Muscle of leg (tissue), 11 donors: ENCODE measurements around the gene SLC6A11. TPM values are rescaled to one million over a fixed set of nuclear protein-coding genes. Genes with fewer than 3 reads are reported as not detected.

Experiments
- DNase-seq: peaks from one replicate; pipeline ENCODE4 v3.0.0; 2013
- H3K27ac ChIP-seq: one replicate; pipeline ENCODE4 v1.5.1; 2013; ENCODE audit warnings: mild to moderate bottlenecking, low read length, control low read depth
- H3K27me3 ChIP-seq: one replicate; pipeline ENCODE4 v1.6.1; 2013; ENCODE audit warnings: low read length; ENCODE audit not compliant: control insufficient read depth, insufficient read depth
- H3K36me3 ChIP-seq: one replicate; pipeline ENCODE4 v1.6.1; 2013; ENCODE audit warnings: low read length; ENCODE audit not compliant: control insufficient read depth, insufficient read depth
- H3K4me1 ChIP-seq: one replicate; pipeline ENCODE4 v1.6.1; 2013; ENCODE audit warnings: low read length; ENCODE audit not compliant: control insufficient read depth, insufficient read depth
- H3K4me3 ChIP-seq: one replicate; pipeline ENCODE4 v1.5.1; 2013; ENCODE audit warnings: low read length, control low read depth
- H3K9me3 ChIP-seq: replicated peaks from 2 replicates; pipeline ENCODE4 v1.6.1; 2013; ENCODE audit warnings: low read depth, low read length; ENCODE audit not compliant: control insufficient read depth
- WGBS: methylation state at CpG from one replicate; pipeline ENCODE4 v1.1.5; 2013; ENCODE audit warnings: missing lambda C conversion rate; ENCODE audit not compliant: insufficient coverage; 5-methylcytosine and 5-hydroxymethylcytosine counted together
- polyA plus RNA-seq, 8 donors: library from polyadenylated mRNA; unstranded; fragments of 120-200 nt; gene quantifications; one replicate each; pipeline versions ENCODE4 v1.2.1 to v1.2.3, GENCODE V29; 2013; ENCODE audit warnings: inconsistent platforms in 1 of 8, low replicate concordance in 1 of 8; ENCODE audit not compliant: insufficient read length in 8 of 8, insufficient read depth in 1 of 8
- total RNA-seq: library from RNA; stranded (reverse); fragments of 120-200 nt; gene quantifications from one replicate; pipeline ENCODE4 v1.2.4, GENCODE V29; 2013

The SLC6A11 gene
- total and polyA plus RNA-seq, 9 donors: under 0.01 to 0.23 (median 0.07) TPM; not detected in 4

DNA sequence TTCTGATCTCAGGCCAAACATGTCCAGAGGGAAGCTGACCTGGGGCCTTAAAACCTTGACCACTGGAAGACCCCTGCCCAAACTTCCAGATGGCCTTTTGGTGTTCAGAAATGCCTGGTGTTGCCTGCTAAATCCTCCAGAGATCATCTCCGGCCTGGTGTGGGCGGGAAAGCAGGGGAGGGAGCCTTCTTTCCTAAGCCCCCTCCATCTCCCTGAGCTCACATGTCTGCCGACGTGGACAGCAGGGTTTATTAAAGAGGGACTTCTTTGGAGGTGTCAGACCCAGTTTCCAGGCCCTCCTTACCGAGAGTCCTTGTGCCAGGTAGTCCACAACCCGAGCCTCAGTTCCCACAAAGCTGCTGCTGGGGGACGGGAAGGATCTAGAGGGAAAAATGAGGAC, 120.7 kb downstream of the SLC6A11 start:
- Histone ChIP-seq H3K27me3 (peaks cover 16% of the 10 kb centered on the region), H3K4me1 (peaks cover under 1% of the 10 kb centered on the region), H3K36me3 (no peaks in the 10 kb centered on the region), H3K4me3 (no peak overlapping the region), H3K9me3 (no peaks in the 10 kb centered on the region), H3K27ac (no peak overlapping the region)
- no peak for DNase-seq
- WGBS: 61% methylated on average over 3 of the region's 7 CpGs

DNA sequence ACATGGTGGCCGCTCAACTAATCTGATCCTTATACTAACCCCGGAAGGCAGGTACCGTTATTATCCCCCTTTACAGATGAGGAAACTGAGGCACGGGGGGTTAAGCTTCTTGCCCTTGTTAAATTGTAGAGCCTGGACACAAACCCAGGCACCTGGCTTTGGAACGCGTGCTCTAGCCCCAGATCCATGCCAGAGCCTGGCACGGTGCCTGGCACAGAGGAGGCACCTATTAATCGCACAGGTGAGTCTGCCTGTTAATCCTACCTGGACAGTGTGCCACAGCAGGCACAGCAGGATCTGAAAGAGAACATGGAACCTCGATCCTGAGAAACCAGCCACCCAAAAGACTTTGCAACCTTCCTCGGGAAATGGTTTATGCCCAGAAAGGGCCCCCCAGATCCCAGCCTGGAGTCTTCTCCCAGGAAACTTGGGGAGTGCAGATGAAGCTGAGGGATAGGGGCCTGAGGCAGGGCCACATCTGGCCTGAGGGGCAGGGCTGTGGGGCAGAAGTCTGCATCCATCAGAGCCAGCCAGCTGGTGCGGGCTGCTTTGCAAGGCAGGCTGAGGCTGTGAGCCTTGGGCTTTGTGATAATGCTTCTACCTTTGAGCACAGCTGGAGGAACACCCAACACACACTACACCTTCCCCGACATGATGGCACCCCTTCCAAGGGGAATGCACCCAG, 121.3 kb downstream of the SLC6A11 start:
- Histone ChIP-seq H3K27me3 (peaks cover 16% of the 10 kb centered on the region), H3K36me3 (no peaks in the 10 kb centered on the region), H3K4me1 (no peaks in the 10 kb centered on the region), H3K9me3 (peaks cover 3% of the 10 kb centered on the region), H3K4me3 (no peak overlapping the region), H3K27ac (no peak overlapping the region)
- no peak for DNase-seq
- WGBS: 89% methylated on average over 11 of the region's 12 CpGs

DNA sequence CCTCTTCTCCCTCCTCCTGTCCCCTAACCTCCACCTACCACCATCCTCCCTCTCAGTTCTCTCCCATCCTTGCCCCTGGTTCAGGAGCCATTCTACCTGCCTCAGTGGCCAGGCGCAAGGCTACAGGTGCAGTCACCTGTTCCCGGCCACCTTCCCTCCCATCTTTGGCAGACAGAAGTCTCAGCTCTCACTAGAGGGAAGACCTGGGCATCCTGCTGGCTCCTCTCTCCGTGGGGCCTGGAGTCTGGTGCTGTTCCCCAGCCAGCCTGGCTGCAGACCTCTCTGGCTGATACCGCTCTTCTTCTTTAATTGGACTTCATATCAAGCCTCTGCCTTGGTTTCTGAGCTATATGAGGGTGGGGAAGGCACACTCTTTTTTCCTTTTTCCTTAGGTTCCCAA, 123.5 kb downstream of the SLC6A11 start:
- H3K27me3 ChIP-seq: peaks cover 16% of the 10 kb centered on the region
- DNase-seq: no peak
- no peak overlapping the region for H3K27ac ChIP-seq
- no peak overlapping the region for H3K4me3 ChIP-seq
- H3K36me3 ChIP-seq: no peaks in the 10 kb centered on the region
- no peaks in the 10 kb centered on the region for H3K4me1 ChIP-seq
- H3K9me3 ChIP-seq: peaks cover 4% of the 10 kb centered on the region
- WGBS: 85% methylated on average over 2 of the region's 4 CpGs

GRCh38 chr3:10940106-10940505, 124.1 kb downstream of the SLC6A11 start:
- DNase-seq: no peak
- H3K9me3 ChIP-seq: peaks cover 4% of the 10 kb centered on the region
- H3K4me3 ChIP-seq: no peak overlapping the region
- H3K27me3 ChIP-seq: peaks cover 13% of the 10 kb centered on the region
- no peaks in the 10 kb centered on the region for H3K4me1 ChIP-seq
- H3K36me3 ChIP-seq: no peaks in the 10 kb centered on the region
- H3K27ac ChIP-seq: no peak overlapping the region
- 44% methylated on average over 4 of the region's 12 CpGs for WGBS

- Histone ChIP-seq H3K36me3 (no peaks in the 10 kb centered on the region), H3K9me3 (peaks cover 4% of the 10 kb centered on the region), H3K27ac (no peak overlapping the region), H3K4me1 (no peaks in the 10 kb centered on the region), H3K4me3 (no peak overlapping the region), H3K27me3 (peaks cover 12% of the 10 kb centered on the region)
- DNase-seq: no peak
- 100% methylated on average over 1 of the region's 1 CpG for WGBS
Observed at GRCh38 chr3:10941972-10942371, 125.9 kb downstream of the SLC6A11 start.

DNA sequence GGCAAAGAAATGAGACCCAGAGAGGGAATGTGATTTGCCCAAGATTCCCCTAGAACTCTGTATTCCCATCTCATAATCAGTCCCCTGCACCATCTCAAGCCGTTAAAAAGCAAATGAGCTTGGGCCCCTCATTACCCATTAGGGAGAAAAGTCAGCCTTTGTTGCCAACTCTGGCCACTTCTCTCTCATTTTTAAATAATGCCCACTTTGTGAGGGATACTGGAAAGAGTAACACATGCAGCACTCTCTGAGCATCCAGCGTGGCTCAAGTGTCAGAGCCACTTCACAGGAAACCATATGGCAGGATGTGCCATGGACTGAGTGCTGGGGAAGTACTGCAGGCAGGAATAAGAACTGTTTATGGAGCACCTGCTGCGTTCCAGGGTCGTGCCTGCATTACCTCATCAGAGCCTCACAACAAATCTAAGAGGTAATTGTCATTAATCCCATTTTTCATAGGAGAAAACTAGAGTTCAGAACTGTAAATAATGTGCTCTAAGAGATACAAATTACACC, 126.7 kb downstream of the SLC6A11 start:
- WGBS: 100% methylated on average over 1 of the region's 4 CpGs
- Histone ChIP-seq H3K4me1 (no peaks in the 10 kb centered on the region), H3K27me3 (peaks cover 11% of the 10 kb centered on the region), H3K9me3 (peaks cover 4% of the 10 kb centered on the region), H3K27ac (no peak overlapping the region), H3K36me3 (no peaks in the 10 kb centered on the region), H3K4me3 (no peak overlapping the region)
- no peak for DNase-seq

- no peaks in the 10 kb centered on the region for H3K4me1 ChIP-seq
- WGBS: 88% methylated on average over 8 of the region's 8 CpGs
- H3K36me3 ChIP-seq: no peaks in the 10 kb centered on the region
- H3K4me3 ChIP-seq: no peak overlapping the region
- peaks cover 16% of the 10 kb centered on the region for H3K27me3 ChIP-seq
- no peak for DNase-seq
- H3K9me3 ChIP-seq: peaks cover 4% of the 10 kb centered on the region
- no peak overlapping the region for H3K27ac ChIP-seq
Observed at GRCh38 chr3:10944866-10945265, 128.8 kb downstream of the SLC6A11 start.

- Histone ChIP-seq H3K9me3 (peaks cover 4% of the 10 kb centered on the region), H3K36me3 (no peaks in the 10 kb centered on the region), H3K4me1 (no peaks in the 10 kb centered on the region), H3K4me3 (no peak overlapping the region), H3K27me3 (peaks cover 16% of the 10 kb centered on the region), H3K27ac (no peak overlapping the region)
- DNase-seq: peak; percentile 63
- 0% methylated on average over 1 of the region's 8 CpGs for WGBS
Observed at GRCh38 chr3:10945683-10946287, 129.8 kb downstream of the SLC6A11 start.

- Histone ChIP-seq H3K36me3 (no peaks in the 10 kb centered on the region), H3K27me3 (peaks cover 17% of the 10 kb centered on the region), H3K4me1 (peaks cover 6% of the 10 kb centered on the region), H3K27ac (no peak overlapping the region), H3K4me3 (no peak overlapping the region), H3K9me3 (peaks cover 4% of the 10 kb centered on the region)
- no peak for DNase-seq
- 50% methylated on average over 1 of the region's 8 CpGs for WGBS
Observed at GRCh38 chr3:10946526-10946925, 130.5 kb downstream of the SLC6A11 start.

DNA sequence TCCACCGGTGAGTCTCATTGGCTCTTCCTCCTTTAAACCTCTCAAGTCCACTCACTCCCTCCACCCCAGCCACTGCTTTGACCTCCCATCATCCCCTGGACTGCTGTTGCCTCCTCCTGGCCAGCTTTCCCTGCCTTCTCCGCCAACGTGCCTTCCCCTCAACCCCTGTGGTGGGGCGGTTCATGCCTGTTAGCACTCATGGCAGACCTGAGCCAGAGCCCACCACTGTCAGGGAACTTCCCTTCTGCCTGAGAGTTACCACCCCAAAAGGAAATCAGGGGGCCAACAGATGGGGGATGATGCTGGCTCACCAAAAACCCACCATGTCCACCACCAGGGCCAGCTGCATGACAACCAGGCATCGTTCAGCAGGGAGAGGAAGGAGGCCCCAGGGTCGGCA, 132.3 kb downstream of the SLC6A11 start:
- no peaks in the 10 kb centered on the region for H3K36me3 ChIP-seq
- H3K4me1 ChIP-seq: peaks cover 15% of the 10 kb centered on the region
- peaks cover 23% of the 10 kb centered on the region for H3K27me3 ChIP-seq

More for the DNA sequence above, 132.3 kb downstream of the SLC6A11 start:
- WGBS: 71% methylated on average over 4 of the region's 6 CpGs
- DNase-seq: no peak
- Histone ChIP-seq H3K4me3 (no peak overlapping the region), H3K9me3 (no peaks in the 10 kb centered on the region), H3K27ac (no peak overlapping the region)
